ENCODE results near the gene LSM7.

The LSM7 gene

DNA sequence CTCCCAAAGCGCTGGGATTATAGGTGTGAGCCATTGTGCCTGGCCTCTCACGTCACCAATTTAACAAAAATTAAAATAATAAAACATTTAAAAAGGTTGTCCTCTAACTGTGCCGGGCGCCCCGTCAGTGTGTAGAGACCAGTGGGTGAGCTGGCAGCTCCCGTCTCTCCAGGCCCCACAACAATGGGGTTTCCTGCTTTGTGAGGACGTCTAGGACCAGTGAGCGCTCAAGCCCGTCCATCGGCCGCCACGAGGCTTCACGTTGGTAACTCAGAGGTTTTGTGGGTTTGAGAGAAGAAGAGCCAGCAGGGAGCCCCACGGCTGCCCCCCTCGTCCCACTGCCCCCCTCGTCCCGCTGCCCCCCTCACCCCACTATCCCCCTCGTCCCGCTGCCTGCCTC lies 4.7 kb downstream of the LSM7 start:
- Histone ChIP-seq H3K4me3 (ENCODE audit: low read depth, low read length) (no peak overlapping the region), H4K91ac (ENCODE audit: low read depth, low read length) (no peak overlapping the region), H4K12ac (ENCODE audit: low read depth, low read length) (no peak overlapping the region), H2BK120ac (ENCODE audit: insufficient read depth, low read length, poor library complexity) (no peak overlapping the region), H3K27ac (ENCODE audit: low read depth, low read length) (no peak overlapping the region), H2BK12ac (ENCODE audit: low read length) (no peak overlapping the region), H3K79me2 (ENCODE audit: control insufficient read depth, insufficient read depth, low read length, poor library complexity) (peaks cover 4% of the 10 kb centered on the region), H3K4me2 (ENCODE audit: low read length) (no peak overlapping the region), H2BK5ac (ENCODE audit: low read depth, low read length, poor library complexity) (no peak overlapping the region), H3K14ac (ENCODE audit: low read length) (no peak overlapping the region), H3K27me3 (ENCODE audit: insufficient read depth, low read length) (no peaks in the 10 kb centered on the region), H3K4me1 (ENCODE audit: control insufficient read depth in 1 of 2, insufficient read depth in 2 of 2, low read length in 2 of 2) (peaks cover 2 to 3% of the 10 kb centered on the region in 2 experiments), H4K8ac (ENCODE audit: low read depth, low read length) (no peak overlapping the region), H2AFZ (ENCODE audit: insufficient read depth, low read length, poor library complexity) (no peak overlapping the region), H3K4ac (ENCODE audit: low read depth, low read length) (no peak overlapping the region), H3K18ac (ENCODE audit: low read length) (no peak overlapping the region), H2AK5ac (ENCODE audit: low read length) (no peak overlapping the region), H3K9me3 (ENCODE audit: insufficient read depth, low read depth, low read length) (peaks cover 2% of the 10 kb centered on the region), H3K36me3 (ENCODE audit: control insufficient read depth in 1 of 2, insufficient read depth in 2 of 2, low read length in 2 of 2) (peaks cover 45 to 49% of the 10 kb centered on the region in 2 experiments), H3K23ac (ENCODE audit: low read length) (no peak overlapping the region), H3K9ac (ENCODE audit: low read length) (no peak overlapping the region), H3K79me1 (ENCODE audit: low read length) (peaks cover 5% of the 10 kb centered on the region)
- DNase-seq, result no peak
- WGBS (ENCODE audit: extremely low coverage, insufficient coverage, insufficient read length), result no CpG with 5 or more reads among the region's 19 CpGs

- H3K79me2 ChIP-seq (ENCODE audit: control insufficient read depth, insufficient read depth, low read length, poor library complexity), result no peaks in the 10 kb centered on the region
- H3K9me3 ChIP-seq (ENCODE audit: insufficient read depth, low read depth, low read length), result peaks cover 2% of the 10 kb centered on the region
- DNase-seq, result no peak
- H3K27me3 ChIP-seq (ENCODE audit: insufficient read depth, low read length), result no peaks in the 10 kb centered on the region
- no peak overlapping the region for H3K18ac ChIP-seq (ENCODE audit: low read length)
- no peak overlapping the region for H2AFZ ChIP-seq (ENCODE audit: insufficient read depth, low read length, poor library complexity)
- no peak overlapping the region for H4K91ac ChIP-seq (ENCODE audit: low read depth, low read length)
- no peak overlapping the region for H2BK5ac ChIP-seq (ENCODE audit: low read depth, low read length, poor library complexity)
- H3K4me3 ChIP-seq (ENCODE audit: low read depth, low read length), result no peak overlapping the region
- no CpG with 5 or more reads among the region's 39 CpGs for WGBS (ENCODE audit: extremely low coverage, insufficient coverage, insufficient read length)
- no peak overlapping the region for H3K4ac ChIP-seq (ENCODE audit: low read depth, low read length)
- H3K14ac ChIP-seq (ENCODE audit: low read length), result no peak overlapping the region
- H3K9ac ChIP-seq (ENCODE audit: low read length), result no peak overlapping the region
- no peak overlapping the region for H3K4me2 ChIP-seq (ENCODE audit: low read length)
- H4K12ac ChIP-seq (ENCODE audit: low read depth, low read length), result no peak overlapping the region
- no peaks in the 10 kb centered on the region for H3K79me1 ChIP-seq (ENCODE audit: low read length)
- peaks cover 45 to 49% of the 10 kb centered on the region in 2 experiments for H3K36me3 ChIP-seq (ENCODE audit: control insufficient read depth in 1 of 2, insufficient read depth in 2 of 2, low read length in 2 of 2)
- H3K4me1 ChIP-seq (ENCODE audit: control insufficient read depth in 1 of 2, insufficient read depth in 2 of 2, low read length in 2 of 2), result no peaks in the 10 kb centered on the region
- no peak overlapping the region for H3K23ac ChIP-seq (ENCODE audit: low read length)
- H2BK12ac ChIP-seq (ENCODE audit: low read length), result no peak overlapping the region
- no peak overlapping the region for H3K27ac ChIP-seq (ENCODE audit: low read depth, low read length)
- no peak overlapping the region for H2AK5ac ChIP-seq (ENCODE audit: low read length)
- no peak overlapping the region for H4K8ac ChIP-seq (ENCODE audit: low read depth, low read length)
- no peak overlapping the region for H2BK120ac ChIP-seq (ENCODE audit: insufficient read depth, low read length, poor library complexity)
These were observed 6.7 kb downstream of the LSM7 start for GRCh38 chr19:2321565-2322283.

DNA sequence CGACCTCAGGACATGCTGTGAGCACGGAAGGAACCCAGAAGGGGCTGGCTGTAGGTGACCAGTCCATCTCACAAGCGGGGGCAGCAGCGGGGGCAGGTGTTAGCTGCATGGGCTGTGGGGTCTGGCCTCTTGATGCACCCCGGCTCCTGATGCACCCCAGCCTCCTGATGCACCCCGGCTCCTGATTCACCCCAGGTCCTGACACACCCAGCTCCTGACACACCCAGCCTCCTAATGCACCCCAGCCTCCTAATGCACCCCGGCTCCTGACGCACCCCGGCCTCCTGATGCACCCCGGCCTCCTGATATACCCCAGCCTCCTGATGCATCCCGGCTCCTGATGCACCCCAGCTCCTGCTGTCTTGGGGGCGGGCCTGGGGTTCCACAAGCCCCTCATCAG lies 7.4 kb downstream of the LSM7 start:
- Histone ChIP-seq H3K27ac (ENCODE audit: low read depth, low read length) (no peak overlapping the region), H3K4me3 (ENCODE audit: low read depth, low read length) (no peak overlapping the region), H3K14ac (ENCODE audit: low read length) (no peak overlapping the region), H3K4me1 (ENCODE audit: control insufficient read depth in 1 of 2, insufficient read depth in 2 of 2, low read length in 2 of 2) (no peaks in the 10 kb centered on the region), H4K8ac (ENCODE audit: low read depth, low read length) (no peak overlapping the region), H4K91ac (ENCODE audit: low read depth, low read length) (no peak overlapping the region), H3K79me1 (ENCODE audit: low read length) (no peaks in the 10 kb centered on the region), H2AK5ac (ENCODE audit: low read length) (no peak overlapping the region), H3K23ac (ENCODE audit: low read length) (no peak overlapping the region), H3K4me2 (ENCODE audit: low read length) (no peak overlapping the region), H3K27me3 (ENCODE audit: insufficient read depth, low read length) (no peaks in the 10 kb centered on the region), H2BK5ac (ENCODE audit: low read depth, low read length, poor library complexity) (no peak overlapping the region), H3K4ac (ENCODE audit: low read depth, low read length) (no peak overlapping the region), H2AFZ (ENCODE audit: insufficient read depth, low read length, poor library complexity) (no peak overlapping the region), H2BK12ac (ENCODE audit: low read length) (no peak overlapping the region), H3K79me2 (ENCODE audit: control insufficient read depth, insufficient read depth, low read length, poor library complexity) (no peaks in the 10 kb centered on the region), H4K12ac (ENCODE audit: low read depth, low read length) (no peak overlapping the region), H3K18ac (ENCODE audit: low read length) (no peak overlapping the region), H3K9ac (ENCODE audit: low read length) (no peak overlapping the region), H3K9me3 (ENCODE audit: insufficient read depth, low read depth, low read length) (peaks cover 2% of the 10 kb centered on the region), H3K36me3 (ENCODE audit: control insufficient read depth in 1 of 2, insufficient read depth in 2 of 2, low read length in 2 of 2) (peaks cover 43 to 47% of the 10 kb centered on the region in 2 experiments), H2BK120ac (ENCODE audit: insufficient read depth, low read length, poor library complexity) (no peak overlapping the region)
- WGBS (ENCODE audit: extremely low coverage, insufficient coverage, insufficient read length), result no CpG with 5 or more reads among the region's 12 CpGs
- DNase-seq, result no peak

- no peaks in the 10 kb centered on the region for H3K79me2 ChIP-seq (ENCODE audit: control insufficient read depth, insufficient read depth, low read length, poor library complexity)
- H3K4ac ChIP-seq (ENCODE audit: low read depth, low read length), result no peak overlapping the region
- no peak for DNase-seq
- H2AK5ac ChIP-seq (ENCODE audit: low read length), result no peak overlapping the region
- H3K79me1 ChIP-seq (ENCODE audit: low read length), result no peaks in the 10 kb centered on the region
- no CpG with 5 or more reads among the region's 12 CpGs for WGBS (ENCODE audit: extremely low coverage, insufficient coverage, insufficient read length)
- H3K27me3 ChIP-seq (ENCODE audit: insufficient read depth, low read length), result no peaks in the 10 kb centered on the region
- no peak overlapping the region for H3K4me3 ChIP-seq (ENCODE audit: low read depth, low read length)
- no peak overlapping the region for H2BK5ac ChIP-seq (ENCODE audit: low read depth, low read length, poor library complexity)
- H4K8ac ChIP-seq (ENCODE audit: low read depth, low read length), result no peak overlapping the region
- no peak overlapping the region for H3K27ac ChIP-seq (ENCODE audit: low read depth, low read length)
- no peak overlapping the region for H3K14ac ChIP-seq (ENCODE audit: low read length)
- peaks cover 35 to 39% of the 10 kb centered on the region in 2 experiments for H3K36me3 ChIP-seq (ENCODE audit: control insufficient read depth in 1 of 2, insufficient read depth in 2 of 2, low read length in 2 of 2)
- H4K12ac ChIP-seq (ENCODE audit: low read depth, low read length), result no peak overlapping the region
- no peak overlapping the region for H2AFZ ChIP-seq (ENCODE audit: insufficient read depth, low read length, poor library complexity)
- no peak overlapping the region for H3K23ac ChIP-seq (ENCODE audit: low read length)
- H3K18ac ChIP-seq (ENCODE audit: low read length), result no peak overlapping the region
- no peak overlapping the region for H4K91ac ChIP-seq (ENCODE audit: low read depth, low read length)
- H2BK120ac ChIP-seq (ENCODE audit: insufficient read depth, low read length, poor library complexity), result no peak overlapping the region
- H3K9me3 ChIP-seq (ENCODE audit: insufficient read depth, low read depth, low read length), result peaks cover 5% of the 10 kb centered on the region
- H3K4me1 ChIP-seq (ENCODE audit: control insufficient read depth in 1 of 2, insufficient read depth in 2 of 2, low read length in 2 of 2), result no peaks in the 10 kb centered on the region
- H2BK12ac ChIP-seq (ENCODE audit: low read length), result no peak overlapping the region
- H3K9ac ChIP-seq (ENCODE audit: low read length), result peak overlapping the region; percentile 22
- no peak overlapping the region for H3K4me2 ChIP-seq (ENCODE audit: low read length)
These were observed 8.3 kb downstream of the LSM7 start for GRCh38 chr19:2320049-2320448.

Measured in trophoblast cell (in vitro differentiated cells and primary cell).